Loucy (cell line): ENCODE data around the gene TSPAN31.

ENCODE experiments used
- EZH2phosphoT487 ChIP-seq: fragments of 200-600 bp; IDR thresholded peaks from 2 replicates; pipeline ENCODE4 v1.6.1; 2018; ENCODE audit warnings: antibody characterized with exemption, mild to moderate bottlenecking, moderate library complexity, borderline replicate concordance
- TF ChIP-seq, protein P1 (sequence below): fragments of 200-600 bp; sonication (generic); conservative IDR thresholded peaks from 2 replicates; pipeline ENCODE4 v1.5.1; 2014; ENCODE audit warnings: mild to moderate bottlenecking, antibody characterized with exemption, low read length

DNA sequence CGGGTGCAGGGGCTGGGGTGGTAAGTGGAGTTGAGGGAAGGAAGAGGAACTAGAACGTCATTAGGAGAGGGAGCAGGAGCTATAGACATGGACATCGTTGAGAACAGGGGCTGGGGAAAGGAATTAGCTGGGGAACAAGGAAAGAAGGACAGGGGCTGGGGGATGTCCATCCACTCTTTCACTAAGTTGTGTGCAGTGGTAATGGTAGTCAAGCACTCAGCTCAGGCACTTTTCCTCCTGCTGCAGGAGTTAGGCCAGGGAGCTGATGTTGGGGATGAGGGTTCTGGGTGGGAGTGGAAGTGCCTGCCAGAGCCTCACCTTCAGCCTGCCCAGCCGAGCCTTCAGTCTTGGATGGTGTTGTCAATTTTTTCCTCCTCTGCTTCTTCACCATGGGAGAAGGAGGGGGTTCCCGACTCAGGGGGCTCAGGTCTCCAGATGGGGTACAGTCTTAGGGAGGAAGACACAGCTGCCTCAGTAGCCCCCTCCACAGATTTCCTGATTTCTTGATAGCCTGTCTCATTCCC lies 15.5 kb upstream of the TSPAN31 start:
- TF ChIP-seq, protein P1, sequence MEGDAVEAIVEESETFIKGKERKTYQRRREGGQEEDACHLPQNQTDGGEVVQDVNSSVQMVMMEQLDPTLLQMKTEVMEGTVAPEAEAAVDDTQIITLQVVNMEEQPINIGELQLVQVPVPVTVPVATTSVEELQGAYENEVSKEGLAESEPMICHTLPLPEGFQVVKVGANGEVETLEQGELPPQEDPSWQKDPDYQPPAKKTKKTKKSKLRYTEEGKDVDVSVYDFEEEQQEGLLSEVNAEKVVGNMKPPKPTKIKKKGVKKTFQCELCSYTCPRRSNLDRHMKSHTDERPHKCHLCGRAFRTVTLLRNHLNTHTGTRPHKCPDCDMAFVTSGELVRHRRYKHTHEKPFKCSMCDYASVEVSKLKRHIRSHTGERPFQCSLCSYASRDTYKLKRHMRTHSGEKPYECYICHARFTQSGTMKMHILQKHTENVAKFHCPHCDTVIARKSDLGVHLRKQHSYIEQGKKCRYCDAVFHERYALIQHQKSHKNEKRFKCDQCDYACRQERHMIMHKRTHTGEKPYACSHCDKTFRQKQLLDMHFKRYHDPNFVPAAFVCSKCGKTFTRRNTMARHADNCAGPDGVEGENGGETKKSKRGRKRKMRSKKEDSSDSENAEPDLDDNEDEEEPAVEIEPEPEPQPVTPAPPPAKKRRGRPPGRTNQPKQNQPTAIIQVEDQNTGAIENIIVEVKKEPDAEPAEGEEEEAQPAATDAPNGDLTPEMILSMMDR: no peak
- TF ChIP-seq EZH2phosphoT487: no peak
